Activated naive CD4-positive, alpha-beta T cell treated with anti-CD3 and anti-CD28 coated beads, Interleukin-2, amount 50 U/mL, for 72 hours (primary cell): ENCODE results near the gene ARHGAP44. TPM values are rescaled to one million over a fixed set of nuclear protein-coding genes. Genes with fewer than 3 reads are reported as not detected.
A peak's percentile ranks its signal among the peaks of the same experiment; 100 is the strongest.
"Not testable (repeated sequence)": the region's sequence is repeated elsewhere in the genome, so short reads cannot be mapped to it uniquely, and the experiment has no call there.

Source experiments
- ATAC-seq, 2 donors: fragments of 150-1000 bp; cut with Tn5 transposase; 2 replicates each; pipeline ENCODE4 v1.10.0; 2021; ENCODE audit warnings: mild to moderate bottlenecking in 2 of 2, moderate library complexity in 2 of 2
- DNase-seq, 2 donors: peaks; one replicate each; pipeline ENCODE4 v3.0.0; 2021 to 2022; ENCODE audit warnings: low spot score in 2 of 2
- H3K27ac Mint-ChIP-seq, 2 donors: one replicate each; pipeline ENCODE4 v1.8.0; 2022; ENCODE audit warnings: mild to moderate bottlenecking in 2 of 2, mixed read lengths in 2 of 2
- H3K36me3 Mint-ChIP-seq, 2 donors: one replicate each; pipeline ENCODE4 v1.8.0; 2022; ENCODE audit warnings: mixed read lengths in 2 of 2
- H3K9me3 Mint-ChIP-seq, 2 donors: one replicate each; pipeline ENCODE4 v1.8.0; 2022; ENCODE audit warnings: mixed read lengths in 2 of 2
- total RNA-seq, 2 donors: library from RNA; stranded (reverse); gene quantifications; one replicate each; pipeline ENCODE4 v1.2.3, GENCODE V29; 2022

The ARHGAP44 gene
- total RNA-seq, 2 donors from 2014 or later, result 0.21 TPM; not detected in 1

GRCh38 chr17:12964840-12965239, 175.5 kb downstream of the ARHGAP44 start:
- no peak for DNase-seq
- no peak for ATAC-seq
- no peaks in the 10 kb centered on the region for H3K36me3 Mint-ChIP-seq
- peak overlapping the region in 1 of 2 donors; percentile 30 for H3K27ac Mint-ChIP-seq
- peaks cover 0 to 2% of the 10 kb centered on the region in 2 donors for H3K9me3 Mint-ChIP-seq

DNA sequence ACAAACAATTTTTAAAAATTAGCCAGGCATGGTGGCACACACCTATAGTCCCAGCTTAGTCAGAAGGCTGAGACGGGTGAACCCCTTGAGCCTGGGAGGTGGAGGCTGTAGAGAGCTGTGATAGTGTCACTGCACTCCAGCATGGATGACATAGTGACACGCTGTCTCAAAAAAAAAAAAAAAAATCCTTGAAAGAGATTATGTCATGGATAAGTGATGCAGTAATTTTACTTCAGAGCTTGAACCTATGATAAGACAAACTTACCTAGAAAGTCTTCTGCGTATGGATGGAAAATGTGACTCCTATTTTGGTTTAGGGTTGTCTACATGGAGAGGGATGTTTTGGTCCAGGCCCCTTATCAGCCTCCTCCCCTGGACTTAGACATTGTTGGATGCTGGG, 176.7 kb downstream of the ARHGAP44 start:
- no peak overlapping the region for H3K27ac Mint-ChIP-seq
- H3K9me3 Mint-ChIP-seq, result no peaks in the 10 kb centered on the region
- ATAC-seq, result no peak
- H3K36me3 Mint-ChIP-seq, result no peaks in the 10 kb centered on the region
- DNase-seq, result no peak

DNA sequence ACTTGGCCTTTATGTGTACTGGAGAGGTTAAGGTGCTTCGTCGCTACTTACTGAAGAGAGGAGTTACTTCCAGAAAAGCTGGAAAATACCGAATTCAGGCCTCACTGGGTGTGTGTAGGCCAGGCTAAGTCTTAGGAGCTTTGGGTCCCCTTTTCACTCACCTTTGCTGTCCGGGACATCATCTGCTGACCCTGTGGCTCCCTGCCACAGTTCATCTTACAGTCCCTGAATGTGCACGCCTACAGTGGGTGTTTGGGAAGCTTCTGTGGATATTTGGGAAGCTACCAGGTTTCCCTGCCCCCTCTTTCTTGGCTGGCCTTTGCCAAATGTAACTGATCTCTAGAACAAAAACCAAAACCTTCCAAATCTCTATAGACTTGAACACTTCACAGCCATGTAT, 177.1 kb downstream of the ARHGAP44 start:
- no peaks in the 10 kb centered on the region for H3K9me3 Mint-ChIP-seq
- H3K27ac Mint-ChIP-seq, result no peak overlapping the region
- no peaks in the 10 kb centered on the region for H3K36me3 Mint-ChIP-seq
- ATAC-seq (no peak), DNase-seq (no peak)

- no peaks in the 10 kb centered on the region for H3K9me3 Mint-ChIP-seq
- H3K36me3 Mint-ChIP-seq, result no peaks in the 10 kb centered on the region
- no peak for ATAC-seq
- H3K27ac Mint-ChIP-seq, result no peak overlapping the region
- DNase-seq, result no peak
Measured at GRCh38 chr17:12967962-12968361, 178.7 kb downstream of the ARHGAP44 start.

DNA sequence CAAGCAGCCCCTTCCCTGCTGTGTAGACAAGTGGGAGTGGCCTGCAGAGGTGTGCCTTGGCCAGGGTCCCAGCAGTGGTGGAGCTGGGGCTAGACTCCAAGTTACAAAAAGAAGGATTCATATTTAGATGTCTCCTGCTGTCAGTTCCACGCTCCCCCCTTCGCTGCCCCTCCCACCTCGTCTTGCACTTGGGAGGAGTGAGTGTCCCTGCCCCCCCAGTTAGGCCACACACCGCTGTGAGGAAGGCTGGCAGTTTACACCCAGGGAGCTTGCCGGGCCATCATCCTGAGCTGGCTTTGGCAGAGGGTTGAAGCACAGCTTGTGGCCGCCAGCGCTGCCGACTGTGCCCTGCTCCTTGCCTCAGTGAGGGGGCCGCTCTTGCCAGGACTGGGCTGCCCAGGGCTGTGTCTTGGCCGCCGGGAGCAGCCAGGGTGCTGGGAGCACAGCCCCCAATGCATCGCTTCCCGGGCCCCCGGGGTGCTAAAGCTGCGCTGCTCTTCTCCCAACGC, 184.3 kb downstream of the ARHGAP44 start:
- Mint-ChIP-seq H3K36me3 (no peaks in the 10 kb centered on the region), H3K9me3 (no peaks in the 10 kb centered on the region), H3K27ac (no peak overlapping the region)
- DNase-seq (no peak), ATAC-seq (no peak)

- Mint-ChIP-seq H3K36me3 (no peaks in the 10 kb centered on the region), H3K27ac (no peak overlapping the region), H3K9me3 (no peaks in the 10 kb centered on the region)
- DNase-seq, result no peak
- no peak for ATAC-seq
Measured at GRCh38 chr17:12974005-12974531, 184.8 kb downstream of the ARHGAP44 start.

- Mint-ChIP-seq H3K36me3 (no peaks in the 10 kb centered on the region), H3K9me3 (no peaks in the 10 kb centered on the region), H3K27ac (no peak overlapping the region)
- DNase-seq, result no peak
- no peak for ATAC-seq
Measured at GRCh38 chr17:12977008-12977751, 187.9 kb downstream of the ARHGAP44 start.

GRCh38 chr17:12978787-12979186, 189.5 kb downstream of the ARHGAP44 start:
- not testable (repeated sequence) for ATAC-seq, H3K9me3 Mint-ChIP-seq, H3K27ac Mint-ChIP-seq, DNase-seq, H3K36me3 Mint-ChIP-seq

DNA sequence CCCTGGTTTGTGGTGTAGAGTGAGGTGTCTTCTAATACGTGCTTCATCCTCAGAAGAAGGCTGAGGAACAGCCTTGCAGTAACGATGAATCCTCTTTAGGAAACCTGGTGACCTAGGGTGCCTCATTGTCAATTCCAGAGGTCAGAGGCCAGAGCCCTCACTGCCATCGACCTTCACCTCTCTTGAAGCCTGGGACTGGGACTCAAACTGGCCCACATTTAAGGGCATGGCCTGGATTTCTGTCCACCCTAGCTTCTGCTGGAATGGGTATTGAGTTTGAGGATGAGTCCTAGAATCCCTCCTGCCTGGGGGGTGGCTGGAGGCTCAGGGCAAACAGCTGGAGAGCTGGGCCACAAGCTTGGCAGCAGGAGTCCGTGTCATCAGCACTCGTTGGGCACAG, 189.9 kb downstream of the ARHGAP44 start:
- no peaks in the 10 kb centered on the region for H3K36me3 Mint-ChIP-seq
- no peak overlapping the region for H3K27ac Mint-ChIP-seq
- H3K9me3 Mint-ChIP-seq, result no peaks in the 10 kb centered on the region
- DNase-seq (no peak), ATAC-seq (no peak)

DNA sequence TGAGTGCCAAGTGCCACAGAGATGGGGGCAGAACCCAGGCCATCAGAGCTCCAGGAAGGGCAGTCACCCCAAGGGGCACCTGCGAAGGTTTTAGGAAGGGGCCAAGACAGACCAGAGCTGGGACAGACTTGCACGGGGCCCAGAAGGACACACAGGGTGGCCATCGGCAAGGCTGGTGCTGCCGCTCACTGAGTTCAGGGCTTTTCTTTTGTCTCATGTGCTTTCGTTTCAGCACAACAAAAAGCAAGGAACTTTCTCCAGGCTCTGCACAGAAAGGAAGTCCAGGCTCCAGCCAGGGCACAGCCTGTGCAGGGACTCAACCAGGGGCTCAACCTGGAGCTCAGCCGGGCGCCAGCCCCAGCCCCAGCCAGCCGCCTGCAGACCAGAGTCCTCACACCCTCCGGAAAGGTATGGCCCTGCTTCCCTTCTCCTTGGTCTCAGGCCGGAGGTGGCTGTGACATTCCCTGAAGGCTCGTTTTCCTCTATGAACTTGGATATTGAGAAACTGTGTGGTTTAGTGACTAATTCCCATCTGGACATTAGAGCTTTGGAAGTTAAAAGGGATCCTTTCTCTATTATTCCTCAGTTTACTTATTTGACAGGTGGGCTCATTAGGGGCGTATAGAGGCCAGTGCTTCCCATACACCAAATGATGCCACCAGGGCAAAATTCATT, 190.7 kb downstream of the ARHGAP44 start:
- no peak for DNase-seq
- H3K27ac Mint-ChIP-seq, result no peak overlapping the region
- no peaks in the 10 kb centered on the region for H3K9me3 Mint-ChIP-seq
- no peaks in the 10 kb centered on the region for H3K36me3 Mint-ChIP-seq
- ATAC-seq, result no peak

- H3K27ac Mint-ChIP-seq, result no peak overlapping the region
- H3K9me3 Mint-ChIP-seq, result no peaks in the 10 kb centered on the region
- ATAC-seq (no peak), DNase-seq (no peak)
- no peaks in the 10 kb centered on the region for H3K36me3 Mint-ChIP-seq
Measured at GRCh38 chr17:12982224-12982623, 192.9 kb downstream of the ARHGAP44 start.

DNA sequence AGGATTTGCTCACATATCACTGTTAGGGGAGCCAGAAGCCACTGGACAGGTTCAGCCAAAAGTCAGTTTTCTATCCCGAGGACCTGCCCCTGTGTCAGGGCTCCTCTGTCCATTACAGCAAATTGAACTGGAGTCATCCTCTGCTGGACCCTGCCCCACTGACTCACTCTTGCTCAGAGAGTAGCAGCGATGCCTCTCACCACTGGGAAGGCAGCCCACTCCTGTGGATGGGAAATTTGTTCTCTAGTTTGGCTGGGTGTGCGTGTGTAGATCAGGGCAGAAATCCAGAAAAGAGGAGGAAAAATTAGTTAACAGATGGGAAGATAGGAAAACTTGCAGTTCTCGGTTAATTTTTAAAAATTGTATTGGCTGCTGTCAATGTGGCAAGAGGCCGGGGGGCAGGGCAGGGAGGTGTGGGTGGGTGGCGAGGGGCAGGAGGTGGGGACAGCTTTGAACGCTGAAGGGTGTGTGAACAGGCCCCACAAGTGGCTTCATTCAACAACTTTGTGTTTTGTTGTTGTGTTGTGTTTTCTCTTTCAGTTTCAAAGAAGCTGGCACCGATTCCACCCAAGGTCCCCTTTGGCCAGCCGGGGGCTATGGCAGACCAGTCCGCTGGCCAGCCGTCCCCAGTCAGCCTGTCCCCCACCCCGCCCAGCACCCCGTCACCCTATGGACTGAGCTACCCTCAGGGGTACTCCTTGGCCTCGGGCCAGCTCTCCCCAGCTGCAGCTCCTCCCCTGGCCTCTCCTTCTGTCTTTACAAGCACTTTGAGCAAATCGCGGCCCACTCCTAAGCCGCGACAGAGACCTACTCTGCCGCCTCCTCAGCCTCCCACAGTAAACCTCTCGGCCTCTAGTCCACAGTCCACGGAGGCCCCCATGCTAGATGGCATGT, 194.9 kb downstream of the ARHGAP44 start:
- H3K9me3 Mint-ChIP-seq, result no peaks in the 10 kb centered on the region
- no peak for ATAC-seq

GRCh38 chr17:12985431-12986293, 196.4 kb downstream of the ARHGAP44 start:
- Mint-ChIP-seq H3K27ac (no peak overlapping the region), H3K9me3 (peaks cover 0 to 5% of the 10 kb centered on the region in 2 donors), H3K36me3 (peaks cover 9 to 10% of the 10 kb centered on the region in 2 donors)
- DNase-seq (no peak), ATAC-seq (no peak)

More for the DNA sequence above, 194.9 kb downstream of the ARHGAP44 start:
- H3K27ac Mint-ChIP-seq, result peak overlapping the region in 1 of 2 donors; percentile 10
- no peaks in the 10 kb centered on the region for H3K36me3 Mint-ChIP-seq
- DNase-seq, result no peak

GRCh38 chr17:12987120-12987519, 197.8 kb downstream of the ARHGAP44 start:
- H3K27ac Mint-ChIP-seq, result no peak overlapping the region

GRCh38 chr17:12990041-12990808, 200.9 kb downstream of the ARHGAP44 start:
- ATAC-seq (no peak), DNase-seq (no peak)
- no peak overlapping the region for H3K27ac Mint-ChIP-seq
- H3K36me3 Mint-ChIP-seq, result peaks cover 28 to 34% of the 10 kb centered on the region in 2 donors
- peaks cover 0 to 5% of the 10 kb centered on the region in 2 donors for H3K9me3 Mint-ChIP-seq

More at GRCh38 chr17:12987120-12987519, 197.8 kb downstream of the ARHGAP44 start:
- Mint-ChIP-seq H3K36me3 (peaks cover 19 to 24% of the 10 kb centered on the region in 2 donors), H3K9me3 (peaks cover 0 to 5% of the 10 kb centered on the region in 2 donors)
- ATAC-seq (no peak), DNase-seq (no peak)
